ENCODE data around the gene TOMM40L.

DNA sequence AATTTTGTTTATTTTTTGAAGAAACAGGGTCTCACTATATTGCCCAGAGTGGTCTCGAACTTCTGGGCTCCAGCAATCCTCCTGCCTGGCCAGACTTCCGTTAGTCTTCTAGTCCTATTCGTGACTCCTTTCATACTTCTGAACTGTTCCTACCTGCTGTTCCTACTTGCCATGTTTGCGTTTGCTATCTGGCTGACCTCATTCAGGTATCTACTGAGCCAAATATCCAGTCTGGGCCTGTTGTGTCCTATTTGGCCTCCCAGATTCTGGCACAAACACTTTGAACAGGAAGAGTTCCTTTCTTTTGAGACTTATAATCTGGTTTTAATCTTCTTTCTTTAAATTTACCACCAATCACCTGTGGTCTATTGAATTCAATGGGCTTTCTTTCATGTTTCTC is 19.0 kb downstream of the TOMM40L start:
- TF ChIP-seq CTCF (IDR thresholded peaks at IDR 0.05; ENCODE audit: low read length), result no peak
- no peak for TF ChIP-seq EZH2 (IDR thresholded peaks at IDR 0.05; ENCODE audit: borderline replicate concordance, low read length)
